GM08714 (cell line): ENCODE measurements around the gene MED9.

Source experiments
- H3K4me3 ChIP-seq: fragments of 200-500 bp; sonication (Bioruptor generic); 2 replicates; pipeline ENCODE4 v1.5.1; 2014; ENCODE audit warnings: mild to moderate bottlenecking, low read length, inconsistent platforms
- ZNF274 ChIP-seq: IDR thresholded peaks from 2 replicates; pipeline ENCODE4 v1.6.1; 2012; ENCODE audit warnings: mild to moderate bottlenecking, low read depth, low read length

Gene MED9

DNA sequence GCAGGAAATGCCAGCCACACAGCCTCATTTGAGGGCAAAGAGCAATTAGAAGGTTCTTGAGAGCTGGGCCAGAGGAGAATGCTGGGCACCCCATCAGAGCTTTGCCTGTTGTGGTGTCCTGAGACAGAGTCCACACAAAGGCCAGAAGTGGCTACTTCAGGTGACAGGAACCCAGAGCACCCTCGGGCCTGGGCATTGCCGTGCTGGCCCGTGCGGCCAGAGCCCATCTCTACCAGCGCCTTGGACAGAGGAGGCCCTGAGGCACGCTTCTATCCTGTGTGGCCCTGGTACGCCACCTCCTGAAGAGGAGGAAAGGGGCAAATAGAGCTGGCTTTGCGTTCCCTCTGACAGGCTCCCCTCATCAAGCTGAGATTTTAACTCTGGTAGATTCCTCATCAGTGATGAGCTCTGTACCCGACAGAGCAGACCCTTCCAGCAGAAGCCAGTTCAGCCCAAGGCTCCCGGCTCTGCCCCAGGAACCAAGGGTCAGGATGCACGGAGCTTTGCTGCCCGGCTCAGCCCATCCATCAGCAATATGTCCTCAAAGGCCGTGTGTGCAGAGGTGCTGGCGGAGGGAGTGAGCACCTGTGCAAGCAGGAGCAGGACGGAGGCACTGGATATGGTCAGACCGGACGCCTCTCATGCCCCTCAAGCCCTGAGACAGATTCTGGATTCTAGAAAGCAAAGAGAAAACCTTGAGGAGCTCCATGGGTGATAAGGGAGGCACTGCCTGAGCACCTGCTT is 22.8 kb downstream of the MED9 start:
- no peak overlapping the region for H3K4me3 ChIP-seq
- no peak for TF ChIP-seq ZNF274

DNA sequence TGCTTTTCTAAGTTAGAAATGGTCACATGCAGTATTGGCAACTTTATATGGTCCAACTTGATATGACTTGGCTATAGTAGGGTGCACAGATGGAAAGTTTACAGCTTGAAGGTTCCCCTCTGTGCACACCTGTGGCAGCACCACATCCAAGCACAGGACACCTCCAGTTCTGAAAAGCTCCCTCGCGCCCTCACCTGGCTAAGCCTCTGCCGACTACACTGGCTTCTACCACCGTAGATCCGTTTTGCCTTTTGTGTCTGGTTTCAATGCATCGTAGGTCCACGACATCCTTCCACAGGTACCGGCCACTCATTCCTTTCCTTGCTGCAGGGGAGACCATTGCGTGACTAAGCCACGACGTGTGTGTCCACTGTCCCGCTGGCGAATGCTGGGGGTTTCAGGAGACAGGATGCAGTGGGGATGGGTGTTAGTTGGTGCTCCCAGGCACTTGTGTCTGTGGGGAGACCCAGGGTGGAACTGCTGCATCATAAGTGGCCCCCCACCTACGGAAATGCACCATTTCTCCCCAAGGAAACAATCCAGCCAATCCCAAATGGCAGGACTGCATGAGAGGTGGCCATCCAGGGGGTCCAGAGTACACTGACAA is 24.3 kb downstream of the MED9 start:
- no peak overlapping the region for H3K4me3 ChIP-seq
- no peak for TF ChIP-seq ZNF274

DNA sequence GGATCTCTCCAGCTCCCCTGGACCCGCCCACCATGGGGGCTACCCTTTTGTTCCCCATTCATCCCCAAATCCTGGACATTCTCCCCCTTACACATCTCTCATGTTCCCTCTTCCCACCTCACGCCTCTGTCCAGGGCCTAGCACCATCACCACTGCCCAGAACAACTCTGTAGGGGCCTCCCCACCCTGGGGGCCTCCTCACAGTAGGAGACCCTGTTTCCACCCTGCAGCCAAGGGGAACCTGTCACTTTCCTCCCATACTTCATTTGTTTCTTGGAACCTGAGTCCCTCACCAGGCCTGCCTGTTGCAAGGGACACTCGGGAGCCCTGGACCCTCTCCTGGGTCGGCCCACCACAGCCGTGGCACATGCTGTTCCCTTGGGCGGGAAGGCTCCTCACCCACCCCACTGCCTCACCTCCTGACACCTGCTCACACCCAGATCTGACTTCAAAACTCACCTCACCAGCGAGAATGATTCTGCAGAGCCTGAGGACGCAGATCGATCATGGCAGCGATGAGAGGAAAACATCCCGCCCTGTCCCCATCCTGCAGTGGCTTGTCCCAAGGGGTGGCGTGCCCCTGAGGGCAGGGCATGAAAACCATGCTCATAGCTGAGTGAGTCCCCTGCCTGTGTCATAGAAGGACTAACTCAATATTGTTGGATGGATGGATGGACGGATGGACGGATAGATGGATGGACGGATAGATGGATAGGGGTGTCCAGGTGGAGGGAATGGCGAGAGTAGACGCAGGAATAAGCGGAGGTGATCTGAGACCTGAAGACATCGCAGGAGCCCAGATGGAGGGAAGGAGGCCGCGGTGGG is 26.2 kb downstream of the MED9 start:
- H3K4me3 ChIP-seq, result no peak overlapping the region
- no peak for TF ChIP-seq ZNF274

DNA sequence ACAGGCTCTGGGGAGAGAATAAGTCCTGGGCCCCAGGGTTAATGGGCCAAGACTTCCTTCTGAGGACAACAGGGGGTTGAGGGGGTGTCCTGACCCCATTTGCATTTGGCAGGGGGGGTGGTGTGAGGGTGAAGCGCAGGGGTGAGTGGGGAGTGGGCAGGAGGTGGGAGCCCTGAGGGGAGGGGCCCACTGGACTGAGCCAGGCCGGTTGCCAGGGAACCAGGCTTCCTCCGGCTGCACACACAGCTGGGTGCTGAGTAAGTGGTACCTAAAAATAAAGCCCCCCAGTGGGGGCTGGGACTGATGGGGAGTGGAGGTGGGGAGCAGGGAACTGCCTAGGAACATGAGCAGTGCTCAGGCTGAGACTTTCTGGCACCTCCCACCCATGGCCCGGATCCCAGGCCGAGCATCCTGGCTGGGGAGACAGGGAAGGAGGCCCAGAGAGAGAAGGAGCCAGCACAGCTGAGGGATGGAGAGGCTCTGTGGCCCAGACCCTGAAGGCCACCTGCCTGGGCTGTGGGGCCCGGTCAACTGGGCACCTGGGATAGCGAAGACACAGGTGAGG is 26.8 kb downstream of the MED9 start:
- no peak for TF ChIP-seq ZNF274
- no peak overlapping the region for H3K4me3 ChIP-seq

DNA sequence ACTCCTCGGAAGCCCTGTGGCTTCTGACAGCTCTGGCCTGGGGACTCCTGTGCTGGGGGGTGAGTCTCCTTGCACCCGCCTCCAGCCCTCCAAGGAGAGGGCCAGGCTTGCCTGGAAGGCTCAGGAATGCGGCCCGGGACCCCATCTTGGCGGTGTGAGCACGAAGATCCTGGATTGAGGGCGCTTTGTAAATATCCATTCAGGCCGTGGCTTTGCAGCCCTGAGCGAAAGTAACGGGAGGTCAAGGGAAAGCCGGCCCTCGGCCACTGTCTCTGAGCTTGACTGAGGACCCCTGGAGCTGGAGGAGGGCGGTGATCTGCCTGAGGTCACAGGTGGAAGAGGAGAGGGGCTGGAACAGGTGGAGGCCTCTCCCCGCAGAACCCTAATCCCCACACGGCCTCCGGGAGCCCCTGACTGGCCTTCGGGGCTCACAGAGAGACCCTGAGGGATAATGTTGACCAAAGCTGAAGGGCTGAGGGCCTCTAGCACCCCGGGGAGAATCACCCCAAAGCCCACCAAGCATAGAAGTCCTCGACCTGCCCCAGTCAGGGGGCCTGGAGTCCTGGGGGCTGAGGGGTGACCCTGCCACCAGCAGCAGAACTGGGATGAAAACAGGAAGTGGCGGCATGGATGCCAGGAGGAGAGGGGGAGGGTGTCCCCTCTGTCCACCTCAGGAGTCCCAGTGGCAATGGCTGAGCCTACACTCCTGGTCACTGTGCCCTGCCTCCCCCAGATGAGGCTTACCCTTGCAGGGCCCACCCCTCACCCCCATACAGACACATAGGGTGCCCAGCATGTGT is 27.7 kb downstream of the MED9 start:
- no peak for TF ChIP-seq ZNF274
- H3K4me3 ChIP-seq, result no peak overlapping the region

DNA sequence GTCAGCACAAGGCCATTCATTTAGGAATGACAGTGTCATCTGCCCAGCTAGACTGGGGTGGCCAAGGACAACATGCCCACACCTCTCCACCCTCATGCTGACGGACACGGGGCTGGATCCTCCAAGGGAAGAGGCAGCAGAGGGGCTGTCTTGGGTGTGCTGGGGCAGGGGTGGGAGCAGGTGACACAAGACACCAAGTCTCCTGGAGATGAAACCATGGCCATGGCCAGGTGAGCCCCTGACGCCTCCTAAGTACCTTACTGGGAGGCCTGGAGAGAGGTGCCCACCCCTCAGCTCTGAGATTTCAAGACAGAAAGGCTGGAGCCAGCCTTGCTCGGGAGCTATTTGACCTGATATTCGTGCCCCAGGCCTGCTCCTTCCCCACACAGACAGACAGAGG is 28.4 kb downstream of the MED9 start:
- H3K4me3 ChIP-seq, result no peak overlapping the region
- TF ChIP-seq ZNF274, result no peak

DNA sequence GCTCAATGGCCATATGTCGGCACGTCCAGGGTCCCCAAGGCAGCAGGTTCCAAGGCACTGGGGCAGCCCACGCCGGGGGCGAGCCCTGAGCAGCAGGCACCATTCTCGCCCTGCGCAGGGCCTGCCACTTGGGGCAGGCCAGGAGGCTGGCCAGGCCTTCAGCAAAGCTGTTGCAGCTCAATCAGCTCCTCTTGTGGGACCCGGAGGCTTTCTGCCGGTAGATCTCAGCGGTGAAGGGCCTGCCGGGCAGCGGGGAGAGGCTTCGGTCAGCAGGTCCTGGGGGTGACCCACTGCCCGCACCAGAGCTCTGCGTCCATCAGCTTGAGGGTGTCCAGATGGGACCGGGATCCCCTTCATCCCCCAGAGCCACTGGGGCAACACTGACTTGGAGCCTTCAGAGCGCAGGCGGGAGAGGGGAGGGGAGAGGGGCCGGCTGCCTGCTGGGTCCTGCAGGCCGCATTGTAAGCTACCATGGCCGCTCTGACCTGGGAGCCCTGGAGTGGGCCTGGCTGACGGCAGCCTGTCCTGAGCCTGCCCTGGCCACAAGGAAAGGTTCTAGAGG is 28.9 kb downstream of the MED9 start:
- no peak for TF ChIP-seq ZNF274
- H3K4me3 ChIP-seq, result no peak overlapping the region

DNA sequence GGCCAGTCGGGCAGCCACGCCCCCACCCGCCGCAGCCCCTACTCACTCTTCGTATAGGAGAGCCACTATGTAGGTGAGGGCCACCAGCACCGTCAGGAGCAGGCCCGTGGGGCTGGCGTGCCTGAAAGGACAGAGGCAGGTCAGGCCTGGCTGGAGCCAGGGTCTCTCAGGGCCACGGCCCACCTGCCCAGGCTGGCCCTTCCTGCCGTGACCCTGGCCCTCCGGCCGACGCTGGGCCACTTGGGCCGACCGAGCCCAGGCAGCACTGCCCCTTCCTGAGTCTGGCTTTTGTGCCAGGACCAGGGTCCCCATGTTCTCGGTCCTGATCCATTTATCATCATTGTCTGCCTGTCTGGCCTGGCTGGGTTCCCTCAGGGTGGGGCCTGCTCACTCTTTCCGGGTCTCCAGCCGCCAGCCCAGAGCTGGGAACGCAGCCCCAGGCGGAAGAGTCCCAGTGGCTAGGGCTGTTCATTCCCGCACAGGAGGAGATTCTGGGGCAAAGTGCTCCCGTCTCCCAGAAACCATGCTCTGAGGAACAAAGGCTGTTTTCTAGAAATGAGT is 29.5 kb downstream of the MED9 start:
- H3K4me3 ChIP-seq, result no peak overlapping the region
- TF ChIP-seq ZNF274, result no peak

DNA sequence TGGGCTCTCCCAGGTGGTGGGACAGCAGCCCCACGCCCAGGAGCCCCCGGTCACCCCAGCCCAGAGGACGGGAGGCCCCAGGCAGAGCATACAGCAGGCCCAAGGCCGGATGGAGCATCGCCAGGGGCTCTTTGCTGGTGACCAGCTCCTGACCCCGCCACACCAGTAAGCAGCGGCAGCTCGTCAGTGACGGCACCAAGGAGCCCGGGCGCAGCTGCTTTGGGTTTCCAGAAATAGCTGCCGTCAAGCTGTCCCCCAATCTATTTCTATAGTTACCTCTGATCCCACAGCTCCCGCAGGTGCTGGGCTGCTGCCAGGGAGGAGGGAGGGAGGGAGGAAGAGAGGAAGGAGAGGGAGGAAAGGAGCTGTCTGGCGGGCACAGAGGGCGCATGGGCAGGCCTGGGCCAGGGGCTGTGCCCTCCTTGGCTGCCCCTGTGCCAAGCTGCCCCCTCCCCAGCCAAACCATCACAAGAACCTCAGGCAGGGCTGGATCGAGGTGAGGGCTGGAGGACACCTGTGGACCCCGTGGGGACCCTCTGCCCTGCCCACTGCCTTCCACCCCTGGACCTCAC is 30.2 kb downstream of the MED9 start:
- H3K4me3 ChIP-seq, result no peak overlapping the region
- TF ChIP-seq ZNF274, result no peak

DNA sequence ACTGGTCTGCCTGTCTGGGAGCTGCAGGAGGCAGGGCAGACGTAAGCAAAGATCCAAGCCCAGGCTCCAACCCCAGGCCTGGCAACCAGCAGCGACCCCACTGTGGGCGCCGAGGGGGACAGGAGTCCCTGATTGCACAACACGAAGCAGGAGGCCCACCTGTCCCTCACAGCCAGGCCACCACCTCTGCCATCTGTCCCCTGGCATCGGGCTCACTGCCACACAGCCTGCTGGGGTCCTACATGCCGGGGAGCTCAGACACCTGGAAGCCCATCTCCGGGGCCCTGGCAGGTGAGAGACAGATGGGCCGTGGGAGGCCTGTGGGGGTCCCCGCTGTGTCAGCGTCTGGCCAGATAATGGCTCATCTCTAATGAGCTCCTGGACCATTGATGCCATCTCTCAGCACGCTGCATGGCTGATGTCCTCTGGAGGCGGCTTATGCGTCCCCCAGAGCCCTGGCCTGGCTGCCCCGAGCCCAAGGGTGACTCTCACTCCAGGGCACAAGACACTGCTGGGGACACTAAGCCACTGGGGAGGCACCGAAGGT is 30.7 kb downstream of the MED9 start:
- H3K4me3 ChIP-seq, result no peak overlapping the region
- no peak for TF ChIP-seq ZNF274

DNA sequence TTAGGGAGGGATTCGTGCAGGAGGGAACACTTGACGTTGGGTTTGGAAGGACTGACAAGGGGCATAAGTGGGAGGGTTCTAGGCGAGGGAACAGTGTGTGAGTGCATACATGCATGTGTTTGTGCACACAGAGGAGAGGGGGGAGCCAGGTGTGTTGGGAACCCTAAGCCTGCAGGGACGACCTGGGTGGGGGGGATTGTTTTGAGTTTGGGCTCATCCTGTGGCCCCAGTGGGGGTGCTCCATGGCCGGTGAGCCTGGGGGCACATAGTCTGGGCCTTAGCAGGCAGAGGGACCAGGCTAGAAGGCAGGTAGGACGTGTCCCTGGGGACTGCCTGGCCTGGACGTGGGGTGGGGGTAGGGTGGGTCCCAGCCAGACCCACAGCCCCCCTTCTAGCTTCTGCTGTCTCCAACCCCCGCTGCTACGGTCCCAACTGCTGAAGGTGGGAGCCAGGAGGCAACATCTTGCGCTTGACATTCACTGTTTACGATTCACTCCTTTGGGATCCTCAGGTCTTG is 31.3 kb downstream of the MED9 start:
- TF ChIP-seq ZNF274, result no peak
- H3K4me3 ChIP-seq, result no peak overlapping the region
